ENCODE data around the gene ORM2.
A peak's percentile ranks its signal among the peaks of the same experiment; 100 is the strongest.

ORM2 gene

GRCh38 chr9:114284316-114285060, 45.2 kb upstream of the ORM2 start:
- TF ChIP-seq CTCF (IDR thresholded peaks at IDR 0.05; ENCODE audit: low read depth, low read length) = no peak
- no peak overlapping the region for H3K4me3 ChIP-seq (ENCODE audit: low read depth, low read length)

GRCh38 chr9:114285166-114285867, 44.4 kb upstream of the ORM2 start:
- TF ChIP-seq CTCF (IDR thresholded peaks at IDR 0.05; ENCODE audit: low read depth, low read length) = peak; percentile 6; the same call in 1 of the 2 replicates
- H3K4me3 ChIP-seq (ENCODE audit: low read depth, low read length) = no peak overlapping the region

GRCh38 chr9:114286146-114286679, 43.5 kb upstream of the ORM2 start:
- no peak overlapping the region for H3K4me3 ChIP-seq (ENCODE audit: low read depth, low read length)
- no peak for TF ChIP-seq CTCF (IDR thresholded peaks at IDR 0.05; ENCODE audit: low read depth, low read length)

GRCh38 chr9:114287001-114287762, 42.5 kb upstream of the ORM2 start:
- TF ChIP-seq CTCF (IDR thresholded peaks at IDR 0.05; ENCODE audit: low read depth, low read length) = no peak
- H3K4me3 ChIP-seq (ENCODE audit: low read depth, low read length) = no peak overlapping the region

- TF ChIP-seq CTCF (IDR thresholded peaks at IDR 0.05; ENCODE audit: low read depth, low read length) = no peak
- no peak overlapping the region for H3K4me3 ChIP-seq (ENCODE audit: low read depth, low read length)
Measured at GRCh38 chr9:114287763-114288192, 41.9 kb upstream of the ORM2 start.

GRCh38 chr9:114288193-114289091, 41.2 kb upstream of the ORM2 start:
- no peak overlapping the region for H3K4me3 ChIP-seq (ENCODE audit: low read depth, low read length)
- TF ChIP-seq CTCF (IDR thresholded peaks at IDR 0.05; ENCODE audit: low read depth, low read length) = no peak
